KOPT-K1 (cell line): ENCODE data around the gene PDE4D.

Source experiments
- H3K27ac ChIP-seq: fragments of 200-600 bp; sonication (generic); 2 replicates; pipeline ENCODE4 v1.5.1; 2016; ENCODE audit warnings: antibody characterized with exemption, mild to moderate bottlenecking, low read depth, low read length; ENCODE audit not compliant: poor library complexity, severe bottlenecking
- H3K36me3 ChIP-seq: fragments of 200-600 bp; sonication (generic); 2 replicates; pipeline ENCODE4 v1.5.1; 2017; ENCODE audit warnings: antibody characterized with exemption, mild to moderate bottlenecking, low read length, moderate library complexity; ENCODE audit not compliant: insufficient read depth
- H3K9me3 ChIP-seq: fragments of 200-600 bp; sonication (generic); 2 replicates; pipeline ENCODE4 v1.5.1; 2017; ENCODE audit warnings: antibody characterized with exemption, low read length, mild to moderate bottlenecking; ENCODE audit not compliant: insufficient read depth, poor library complexity, severe bottlenecking

Gene PDE4D

GRCh38 chr5:59645380-59645779, 248.1 kb downstream of the PDE4D start:
- H3K27ac ChIP-seq: peak overlapping the region; percentile 62
- no peaks in the 10 kb centered on the region for H3K36me3 ChIP-seq

GRCh38 chr5:59640411-59640810, 253.1 kb downstream of the PDE4D start:
- Histone ChIP-seq H3K36me3 (no peaks in the 10 kb centered on the region), H3K9me3 (no peaks in the 10 kb centered on the region), H3K27ac (no peak overlapping the region)

More at GRCh38 chr5:59645380-59645779, 248.1 kb downstream of the PDE4D start:
- no peaks in the 10 kb centered on the region for H3K9me3 ChIP-seq

- H3K27ac ChIP-seq: no peak overlapping the region
- no peaks in the 10 kb centered on the region for H3K36me3 ChIP-seq
- H3K9me3 ChIP-seq: no peaks in the 10 kb centered on the region
Measured at GRCh38 chr5:59637884-59638580, 255.5 kb downstream of the PDE4D start.

- Histone ChIP-seq H3K27ac (no peak overlapping the region), H3K36me3 (no peaks in the 10 kb centered on the region), H3K9me3 (no peaks in the 10 kb centered on the region)
Measured at GRCh38 chr5:59629561-59629960, 264.0 kb downstream of the PDE4D start.

- H3K9me3 ChIP-seq: no peaks in the 10 kb centered on the region
- no peak overlapping the region for H3K27ac ChIP-seq
- H3K36me3 ChIP-seq: no peaks in the 10 kb centered on the region
Measured at GRCh38 chr5:59628062-59628828, 265.3 kb downstream of the PDE4D start.

GRCh38 chr5:59624898-59625297, 268.6 kb downstream of the PDE4D start:
- Histone ChIP-seq H3K9me3 (no peaks in the 10 kb centered on the region), H3K27ac (no peak overlapping the region), H3K36me3 (no peaks in the 10 kb centered on the region)

GRCh38 chr5:59622848-59623247, 270.7 kb downstream of the PDE4D start:
- no peak overlapping the region for H3K27ac ChIP-seq

GRCh38 chr5:59621477-59621876, 272.0 kb downstream of the PDE4D start:
- no peaks in the 10 kb centered on the region for H3K36me3 ChIP-seq
- H3K27ac ChIP-seq: no peak overlapping the region
- no peaks in the 10 kb centered on the region for H3K9me3 ChIP-seq

More at GRCh38 chr5:59622848-59623247, 270.7 kb downstream of the PDE4D start:
- Histone ChIP-seq H3K9me3 (no peaks in the 10 kb centered on the region), H3K36me3 (no peaks in the 10 kb centered on the region)

GRCh38 chr5:59620535-59621212, 272.9 kb downstream of the PDE4D start:
- Histone ChIP-seq H3K9me3 (no peaks in the 10 kb centered on the region), H3K36me3 (no peaks in the 10 kb centered on the region), H3K27ac (peak overlapping the region; percentile 16)

- Histone ChIP-seq H3K9me3 (no peaks in the 10 kb centered on the region), H3K27ac (no peak overlapping the region), H3K36me3 (no peaks in the 10 kb centered on the region)
Measured at GRCh38 chr5:59618644-59619043, 274.9 kb downstream of the PDE4D start.

GRCh38 chr5:59617186-59617771, 276.2 kb downstream of the PDE4D start:
- Histone ChIP-seq H3K9me3 (no peaks in the 10 kb centered on the region), H3K27ac (no peak overlapping the region), H3K36me3 (no peaks in the 10 kb centered on the region)

GRCh38 chr5:59616413-59616812, 277.1 kb downstream of the PDE4D start:
- Histone ChIP-seq H3K9me3 (no peaks in the 10 kb centered on the region), H3K36me3 (no peaks in the 10 kb centered on the region), H3K27ac (no peak overlapping the region)

- Histone ChIP-seq H3K27ac (no peak overlapping the region), H3K9me3 (no peaks in the 10 kb centered on the region), H3K36me3 (no peaks in the 10 kb centered on the region)
Measured at GRCh38 chr5:59615272-59615671, 278.3 kb downstream of the PDE4D start.

GRCh38 chr5:59609501-59610265, 283.8 kb downstream of the PDE4D start:
- Histone ChIP-seq H3K27ac (peak overlapping the region; percentile 25), H3K9me3 (no peaks in the 10 kb centered on the region), H3K36me3 (no peaks in the 10 kb centered on the region)
